NCI-H446 treated with DMSO at 0.1 percent for 48 hours (cell line): ENCODE data around the gene FGR.

Experiments
- DNase-seq: peaks from one replicate; lab custom pipeline; 2025; lab: John Stamatoyannopoulos, UW

FGR gene

GRCh38 chr1:27615346-27616192 is 19.4 kb downstream of the FGR start:
- no peak for DNase-seq

GRCh38 chr1:27614625-27615344 is 20.2 kb downstream of the FGR start:
- DNase-seq = no peak

- no peak for DNase-seq
Measured at GRCh38 chr1:27614043-27614624, 20.9 kb downstream of the FGR start.

GRCh38 chr1:27612718-27613117 is 22.3 kb downstream of the FGR start:
- DNase-seq = no peak

GRCh38 chr1:27611450-27611849 is 23.5 kb downstream of the FGR start:
- no peak for DNase-seq

- DNase-seq = no peak
Measured at GRCh38 chr1:27609618-27610240, 25.3 kb downstream of the FGR start.

- no peak for DNase-seq
Measured at GRCh38 chr1:27609210-27609555, 25.8 kb downstream of the FGR start.

GRCh38 chr1:27607239-27607804 is 27.7 kb downstream of the FGR start:
- DNase-seq = no peak

GRCh38 chr1:27606708-27607238 is 28.2 kb downstream of the FGR start:
- DNase-seq = peak; percentile 35

- peak; percentile 41 for DNase-seq
Measured at GRCh38 chr1:27605796-27606707, 28.9 kb downstream of the FGR start.

GRCh38 chr1:27605300-27605766 is 29.7 kb downstream of the FGR start:
- DNase-seq = no peak

GRCh38 chr1:27604579-27605299 is 30.2 kb downstream of the FGR start:
- DNase-seq = no peak

GRCh38 chr1:27603681-27604578 is 31.1 kb downstream of the FGR start, which contains the start of gene AHDC1:
AHDC1 (minus strand) TSS chr1:27604144; CDS start chr1:27552115, 52,029 bp downstream.
- DNase-seq = peak; percentile 74

- DNase-seq = no peak
Measured at GRCh38 chr1:27603309-27603680, 31.7 kb downstream of the FGR start.

- no peak for DNase-seq
Measured at GRCh38 chr1:27602462-27603308, 32.3 kb downstream of the FGR start.

- DNase-seq = no peak
Measured at GRCh38 chr1:27601771-27602461, 33.1 kb downstream of the FGR start.

GRCh38 chr1:27601321-27601770 is 33.6 kb downstream of the FGR start:
- no peak for DNase-seq
